CD4-positive, alpha-beta memory T cell (primary cell): Measurements from ENCODE around the gene CLDN11. TPM values are rescaled to one million over a fixed set of nuclear protein-coding genes. Genes with fewer than 3 reads are reported as not detected.
A peak's percentile ranks its signal among the peaks of the same experiment; 100 is the strongest.

ENCODE experiments used
- CTCF ChIA-PET: fragments of 350-600 bp; sonication (Branson Sonifier 250); formaldehyde crosslinking; loops from one replicate; lab custom pipeline; 2021; ENCODE audit warnings: inconsistent platforms; ENCODE audit not compliant: partially characterized antibody; lab: Charles Lee
- POLR2A ChIA-PET: fragments of 350-600 bp; sonication (Branson Sonifier 250); formaldehyde crosslinking; loops from one replicate; lab custom pipeline; 2021; ENCODE audit not compliant: partially characterized antibody; lab: Charles Lee
- DNase-seq, 5 donors: peaks; one replicate each; pipeline versions ENCODE4 v3.0.0 to v3.0.0-alpha.2; 2020 to 2022; ENCODE audit warnings: mixed read lengths in 1 of 5
- H3K27ac ChIP-seq: one replicate; pipeline ENCODE4 v1.7.0; 2013; ENCODE audit warnings: low read depth, low read length
- H3K27me3 ChIP-seq: 2 replicates; pipeline ENCODE4 v1.7.0; 2013; ENCODE audit warnings: mild to moderate bottlenecking, low read length, moderate library complexity; ENCODE audit not compliant: insufficient read depth
- H3K36me3 ChIP-seq: 2 replicates; pipeline ENCODE4 v1.7.0; 2013; ENCODE audit warnings: mild to moderate bottlenecking, low read length, moderate library complexity; ENCODE audit not compliant: insufficient read depth
- H3K4me1 ChIP-seq: 2 replicates; pipeline ENCODE4 v1.7.0; 2013; ENCODE audit warnings: mild to moderate bottlenecking, low read length, moderate library complexity; ENCODE audit not compliant: insufficient read depth
- H3K4me3 ChIP-seq, 2 donors: one replicate each; pipeline ENCODE4 v1.7.0; 2013; ENCODE audit warnings: low read length in 2 of 2, mild to moderate bottlenecking in 1 of 2
- H3K9me3 ChIP-seq, 2 donors: one replicate each; pipeline ENCODE4 v1.7.0; 2013; ENCODE audit warnings: low read length in 2 of 2, control low read depth in 1 of 2; ENCODE audit not compliant: control insufficient read depth in 1 of 2
- H3K27ac Mint-ChIP-seq, 7 donors: one replicate each; pipeline ENCODE4 v1.8.0; 2020 to 2021; ENCODE audit warnings: mixed read lengths in 7 of 7, mild to moderate bottlenecking in 6 of 7, inconsistent platforms in 3 of 7, moderate library complexity in 3 of 7
- H3K27me3 Mint-ChIP-seq, 2 donors: one replicate each; pipeline ENCODE4 v1.8.0; 2020 to 2021; ENCODE audit warnings: mixed read lengths in 2 of 2
- H3K36me3 Mint-ChIP-seq, 2 donors: one replicate each; pipeline ENCODE4 v1.8.0; 2020 to 2021; ENCODE audit warnings: mixed read lengths in 2 of 2, inconsistent platforms in 1 of 2, mild to moderate bottlenecking in 1 of 2
- H3K4me1 Mint-ChIP-seq, 4 donors: one replicate each; pipeline ENCODE4 v1.8.0; 2020 to 2021; ENCODE audit warnings: mixed read lengths in 4 of 4, mild to moderate bottlenecking in 1 of 4
- H3K4me3 Mint-ChIP-seq, 8 donors: one replicate each; pipeline ENCODE4 v1.8.0; 2020 to 2021; ENCODE audit warnings: mixed read lengths in 8 of 8, mild to moderate bottlenecking in 7 of 8, moderate library complexity in 6 of 8, inconsistent platforms in 3 of 8
- H3K9me3 Mint-ChIP-seq, 8 donors: one replicate each; pipeline ENCODE4 v1.8.0; 2020 to 2021; ENCODE audit warnings: mixed read lengths in 8 of 8, mild to moderate bottlenecking in 5 of 8, inconsistent platforms in 3 of 8, moderate library complexity in 1 of 8
- intact Hi-C: fragments of 100-400 bp; cut with micrococcal nuclease; formaldehyde crosslinking; loops from one replicate; pipeline ENCODE4 v1.15.1; 2023
- polyA plus RNA-seq, 2 donors: library from polyadenylated mRNA; unstranded; fragments of 300-500 nt; fragmentation: Illumina TruSeq; gene quantifications; one replicate each; pipeline ENCODE4 v1.2.3, GENCODE V29; 2021
- total RNA-seq, 2 experiments: library from RNA; stranded (reverse); gene quantifications; one replicate each; pipeline ENCODE4 v1.2.3, GENCODE V29; 2021

CLDN11 gene
- total and polyA plus RNA-seq, 4 experiments from 2014 or later: 0.32 to 0.33 TPM; not detected in 2

DNA sequence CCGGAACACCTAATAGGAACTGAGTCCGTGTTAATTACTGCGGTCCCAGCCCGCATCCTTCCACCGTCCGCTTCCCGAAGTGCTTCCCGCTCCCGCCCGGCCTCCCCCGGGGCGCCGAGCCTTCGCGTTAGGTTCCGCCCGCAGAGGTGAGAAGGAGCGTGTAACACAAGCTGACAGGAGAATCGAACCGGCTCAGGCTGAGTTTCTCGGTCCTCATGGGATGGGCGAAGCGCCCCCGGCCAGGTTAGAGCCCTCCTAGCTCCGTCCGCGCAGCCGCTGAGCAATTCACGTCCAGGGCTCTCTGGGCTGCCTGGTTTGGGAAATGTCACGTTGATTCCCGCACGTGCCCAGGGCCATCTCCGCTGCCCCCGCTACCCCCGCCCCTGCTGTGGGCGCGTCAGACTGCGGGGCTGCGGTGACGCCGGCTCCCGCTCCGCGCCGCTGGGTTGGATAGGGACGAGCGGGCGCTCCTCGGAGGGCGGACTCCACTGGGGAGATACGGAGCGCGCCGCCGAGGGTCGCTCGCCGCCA lies 954 bp downstream of the CLDN11 start:
- H3K9me3 Mint-ChIP-seq: no peaks in the 10 kb centered on the region
- Histone ChIP-seq H3K9me3 (no peaks in the 10 kb centered on the region), H3K27me3 (peaks cover 9% of the 10 kb centered on the region), H3K4me3 (no peak overlapping the region), H3K27ac (no peak overlapping the region), H3K36me3 (no peaks in the 10 kb centered on the region), H3K4me1 (peaks cover 22% of the 10 kb centered on the region)
- peak overlapping the region in 7 of 8 donors; percentile 29 to 66 (median 47) for H3K4me3 Mint-ChIP-seq
- POLR2A ChIA-PET: interaction anchor here (1.6 kb wide), 1 partner anchor 62 kb away, joined by 3 read pairs; the partner anchor contains the start of gene SKIL
- H3K27me3 Mint-ChIP-seq: peaks cover 33% of the 10 kb centered on the region in 2 donors
- peaks cover 8 to 13% (median 11%) of the 10 kb centered on the region in 4 donors for H3K4me1 Mint-ChIP-seq
- H3K36me3 Mint-ChIP-seq: no peaks in the 10 kb centered on the region
- H3K27ac Mint-ChIP-seq: no peak overlapping the region
- CTCF ChIA-PET: no interaction called here
- DNase-seq: no peak
- intact Hi-C loops: no loop called here

DNA sequence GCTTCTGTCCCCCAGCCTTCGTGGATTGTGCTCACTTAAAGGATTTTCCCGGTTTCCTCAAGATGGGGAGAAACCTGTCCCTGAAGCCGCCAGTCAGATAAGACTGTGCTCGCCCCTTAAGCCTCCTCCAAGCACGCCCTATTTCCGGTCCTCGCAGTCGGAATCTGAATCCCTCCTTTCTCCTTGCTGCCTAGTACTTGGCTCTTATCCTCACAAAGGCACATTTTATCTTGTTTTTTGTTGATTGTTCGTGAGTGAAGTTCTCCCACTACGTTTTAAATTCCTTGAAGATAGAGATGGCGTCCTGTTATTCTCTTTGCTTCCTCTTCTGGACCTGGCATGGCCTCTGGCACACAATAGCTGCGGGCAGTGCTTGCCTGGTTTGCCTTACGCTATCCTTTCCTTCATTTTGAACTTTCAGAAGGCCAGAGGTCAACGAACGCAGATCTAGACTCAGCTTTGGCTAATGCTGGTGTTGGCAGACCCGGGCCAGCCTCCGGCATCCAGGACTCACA lies 1.7 kb downstream of the CLDN11 start:
- Histone ChIP-seq H3K9me3 (no peaks in the 10 kb centered on the region), H3K27ac (no peak overlapping the region), H3K36me3 (no peaks in the 10 kb centered on the region), H3K4me3 (no peak overlapping the region), H3K27me3 (peaks cover 9% of the 10 kb centered on the region), H3K4me1 (peaks cover 22% of the 10 kb centered on the region)
- Mint-ChIP-seq H3K4me3 (peak overlapping the region in 7 of 8 donors; percentile 33 to 75 (median 63)), H3K27me3 (peaks cover 33 to 34% of the 10 kb centered on the region in 2 donors), H3K27ac (peak overlapping the region in 1 of 7 donors; percentile 42), H3K36me3 (no peaks in the 10 kb centered on the region), H3K4me1 (peaks cover 8 to 13% (median 11%) of the 10 kb centered on the region in 4 donors), H3K9me3 (no peaks in the 10 kb centered on the region)
- ChIA-PET CTCF (no interaction called here), POLR2A (no interaction called here)
- intact Hi-C loops: no loop called here
- DNase-seq: no peak

DNA sequence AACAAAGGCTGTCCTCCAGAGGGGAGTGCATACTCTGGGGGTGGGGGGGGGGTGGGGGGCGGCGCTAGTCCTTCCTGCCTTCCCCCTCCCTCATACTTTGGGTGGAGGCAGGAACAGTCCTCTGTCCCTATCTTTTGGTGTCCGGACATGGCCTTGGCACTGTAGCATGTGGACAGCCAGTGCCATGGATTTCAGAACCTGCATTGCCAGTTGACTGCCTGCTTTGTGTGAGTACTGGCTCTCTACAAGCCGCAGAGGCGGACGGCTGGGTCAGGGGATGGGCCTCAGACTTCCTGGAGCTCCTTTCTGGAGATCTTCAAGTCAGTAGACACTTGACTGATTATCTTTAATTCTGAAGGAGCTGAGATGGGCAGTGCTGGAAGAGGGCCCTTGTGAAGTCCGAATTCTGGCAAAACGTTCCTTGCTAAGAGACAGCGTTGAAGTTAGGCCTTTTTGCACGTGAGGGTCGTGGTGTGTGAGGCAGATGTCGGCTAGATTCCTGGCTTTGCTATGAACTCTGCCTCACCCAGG lies 2.5 kb downstream of the CLDN11 start:
- no peaks in the 10 kb centered on the region for H3K36me3 ChIP-seq
- H3K4me1 ChIP-seq: peaks cover 22% of the 10 kb centered on the region
- Mint-ChIP-seq H3K27me3 (peaks cover 30 to 31% of the 10 kb centered on the region in 2 donors), H3K4me1 (peaks cover 8 to 13% (median 11%) of the 10 kb centered on the region in 4 donors), H3K9me3 (no peaks in the 10 kb centered on the region), H3K36me3 (no peaks in the 10 kb centered on the region), H3K27ac (no peak overlapping the region), H3K4me3 (no peak overlapping the region)
- POLR2A ChIA-PET: no interaction called here
- H3K27ac ChIP-seq: no peak overlapping the region
- DNase-seq: no peak
- CTCF ChIA-PET: no interaction called here
- H3K9me3 ChIP-seq: no peaks in the 10 kb centered on the region
- no peak overlapping the region for H3K4me3 ChIP-seq
- H3K27me3 ChIP-seq: peaks cover 9% of the 10 kb centered on the region
- intact Hi-C loops: no loop called here

DNA sequence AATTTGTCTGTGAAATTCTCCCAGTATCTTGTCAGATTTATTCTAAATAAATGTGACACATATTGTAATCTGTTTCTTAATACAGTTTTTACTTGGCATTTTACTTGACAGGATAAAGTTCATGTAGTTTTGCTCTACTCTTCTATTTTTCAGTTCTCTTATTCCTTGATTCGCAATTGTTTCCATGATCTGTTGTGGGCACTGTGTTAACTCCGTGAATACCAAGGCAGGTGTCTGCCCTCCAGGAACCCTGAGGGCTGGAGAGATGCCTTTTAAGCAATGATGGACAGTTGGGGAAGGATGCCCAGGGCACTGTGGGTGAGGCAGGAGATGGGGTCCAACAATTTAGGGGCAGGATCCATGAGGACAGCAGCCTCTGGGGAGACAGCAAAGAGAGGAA lies 3.1 kb downstream of the CLDN11 start:
- Mint-ChIP-seq H3K4me1 (peaks cover 8 to 13% (median 11%) of the 10 kb centered on the region in 4 donors), H3K27ac (peak overlapping the region in 1 of 7 donors; percentile 53), H3K27me3 (peaks cover 30% of the 10 kb centered on the region in 2 donors), H3K36me3 (no peaks in the 10 kb centered on the region), H3K9me3 (no peaks in the 10 kb centered on the region), H3K4me3 (no peak overlapping the region)
- POLR2A ChIA-PET: no interaction called here
- Histone ChIP-seq H3K36me3 (no peaks in the 10 kb centered on the region), H3K27me3 (peaks cover 9% of the 10 kb centered on the region), H3K4me3 (no peak overlapping the region), H3K4me1 (peaks cover 22% of the 10 kb centered on the region), H3K9me3 (no peaks in the 10 kb centered on the region), H3K27ac (no peak overlapping the region)
- intact Hi-C loops: no loop called here
- no peak for DNase-seq
- CTCF ChIA-PET: no interaction called here

DNA sequence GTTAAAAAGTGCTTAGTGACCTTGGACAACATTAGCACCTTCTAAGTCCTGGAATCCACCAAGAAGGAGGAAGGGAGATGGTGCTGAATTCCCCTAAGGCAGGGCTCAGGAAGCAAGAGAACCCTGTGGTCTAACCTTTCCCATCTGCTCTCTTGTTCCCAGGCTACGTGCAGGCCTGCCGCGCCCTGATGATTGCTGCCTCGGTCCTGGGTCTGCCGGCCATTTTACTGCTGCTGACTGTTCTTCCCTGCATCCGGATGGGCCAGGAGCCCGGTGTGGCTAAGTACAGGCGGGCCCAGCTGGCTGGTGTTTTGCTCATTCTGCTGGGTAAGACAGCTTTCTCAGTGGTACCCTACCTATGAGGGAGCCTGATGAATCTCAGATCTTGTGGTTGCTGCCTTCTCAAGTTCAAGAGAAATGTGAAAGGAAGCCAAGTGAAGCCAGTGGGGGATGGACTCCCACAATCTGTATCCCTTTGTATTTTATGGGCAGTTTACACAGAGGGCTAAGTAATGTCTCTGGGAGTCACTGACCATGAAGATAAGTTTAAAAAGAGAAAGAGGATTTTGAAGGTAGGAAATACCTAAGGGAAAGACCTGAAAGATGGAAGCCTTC lies 4.4 kb downstream of the CLDN11 start:
- Histone ChIP-seq H3K27me3 (peaks cover 9% of the 10 kb centered on the region), H3K9me3 (no peaks in the 10 kb centered on the region), H3K4me3 (no peak overlapping the region), H3K27ac (no peak overlapping the region), H3K36me3 (no peaks in the 10 kb centered on the region), H3K4me1 (peaks cover 22% of the 10 kb centered on the region)
- intact Hi-C loops: no loop called here
- peaks cover 21% of the 10 kb centered on the region in 2 donors for H3K27me3 Mint-ChIP-seq
- POLR2A ChIA-PET: no interaction called here
- no peaks in the 10 kb centered on the region for H3K9me3 Mint-ChIP-seq
- no peak overlapping the region for H3K4me3 Mint-ChIP-seq
- H3K27ac Mint-ChIP-seq: no peak overlapping the region
- DNase-seq: no peak
- H3K36me3 Mint-ChIP-seq: no peaks in the 10 kb centered on the region
- CTCF ChIA-PET: interaction anchor here (5.3 kb wide), 1 partner anchor 10 kb away, joined by 24 read pairs; no protein-coding TSS in a partner anchor
- H3K4me1 Mint-ChIP-seq: peaks cover 8 to 13% (median 11%) of the 10 kb centered on the region in 4 donors

DNA sequence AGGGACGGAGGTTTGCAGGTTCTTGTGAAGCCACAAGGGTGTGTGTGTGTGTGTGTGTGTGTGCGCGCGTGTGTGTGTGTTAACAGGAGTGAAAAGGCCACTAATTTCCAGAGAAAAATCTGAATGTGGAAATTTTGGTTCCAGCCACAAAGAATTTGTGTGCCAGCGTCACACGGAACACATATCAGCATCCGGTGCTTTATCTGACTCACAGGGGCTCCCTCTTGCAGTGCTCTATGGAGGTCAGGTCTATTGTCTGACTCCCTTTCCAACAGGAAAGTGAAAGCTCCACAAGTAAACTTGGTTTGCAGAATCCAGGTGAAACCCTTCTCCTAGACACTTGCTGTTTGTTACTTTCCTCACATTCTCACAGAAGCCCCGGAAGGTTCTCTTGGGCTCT lies 6.2 kb downstream of the CLDN11 start:
- no peak overlapping the region for H3K27ac Mint-ChIP-seq
- H3K9me3 ChIP-seq: no peaks in the 10 kb centered on the region
- peaks cover 13 to 19% of the 10 kb centered on the region in 2 donors for H3K27me3 Mint-ChIP-seq
- peaks cover 18% of the 10 kb centered on the region for H3K4me1 ChIP-seq
- POLR2A ChIA-PET: no interaction called here
- no peak overlapping the region for H3K4me3 Mint-ChIP-seq
- H3K36me3 Mint-ChIP-seq: no peaks in the 10 kb centered on the region
- intact Hi-C loops: no loop called here
- CTCF ChIA-PET: interaction anchor here (5.3 kb wide), 1 partner anchor 11 kb away, joined by 24 read pairs; no protein-coding TSS in a partner anchor
- peaks cover 5% of the 10 kb centered on the region for H3K27me3 ChIP-seq
- no peak for DNase-seq
- H3K4me3 ChIP-seq: no peak overlapping the region
- H3K27ac ChIP-seq: no peak overlapping the region
- peaks cover 13 to 25% (median 20%) of the 10 kb centered on the region in 4 donors for H3K4me1 Mint-ChIP-seq
- H3K9me3 Mint-ChIP-seq: no peaks in the 10 kb centered on the region
- no peaks in the 10 kb centered on the region for H3K36me3 ChIP-seq
